Vagina (tissue), 2 donors: Measurements from ENCODE around the gene STT3B. TPM values are rescaled to one million over a fixed set of nuclear protein-coding genes. Genes with fewer than 3 reads are reported as not detected.

Source experiments
- DNase-seq, 2 donors: peaks; one replicate each; pipeline ENCODE4 v3.0.0-alpha.2; 2017; ENCODE audit errors: extremely low spot score in 2 of 2
- H3K27ac ChIP-seq: fragments of 200-600 bp; sonication (generic); one replicate; pipeline ENCODE4 v1.5.1; 2019
- H3K27me3 ChIP-seq: fragments of 200-600 bp; sonication (generic); one replicate; pipeline ENCODE4 v1.5.1; 2019
- H3K36me3 ChIP-seq, 2 donors: fragments of 200-600 bp; sonication (generic); one replicate each; pipeline ENCODE4 v1.5.1; 2017 to 2019
- H3K4me1 ChIP-seq: fragments of 200-600 bp; sonication (generic); one replicate; pipeline ENCODE4 v1.5.1; 2019
- H3K4me3 ChIP-seq, 2 donors: fragments of 200-600 bp; sonication (generic); 1 replicate in 1 of 2; 2 replicates in 1 of 2; pipeline ENCODE4 v1.5.1; 2016 to 2019
- H3K9me3 ChIP-seq: fragments of 200-600 bp; sonication (generic); one replicate; pipeline ENCODE4 v1.5.1; 2019
- CTCF ChIP-seq, 3 experiments: fragments of 450-650 bp in 2 of 3; fragments of 200-600 bp in 1 of 3; sonication (generic) in 1 of 3; IDR thresholded peaks; one replicate each; pipeline ENCODE4 v1.5.1; 2017 to 2019; ENCODE audit warnings: antibody characterized with exemption in 3 of 3, mild to moderate bottlenecking in 2 of 3, moderate library complexity in 2 of 3
- POLR2A ChIP-seq, 2 donors: fragments of 450-650 bp; IDR thresholded peaks; one replicate each; pipeline ENCODE4 v1.6.1; 2017; ENCODE audit warnings: antibody characterized with exemption in 2 of 2, mild to moderate bottlenecking in 2 of 2, moderate library complexity in 2 of 2
- POLR2AphosphoS5 ChIP-seq, 2 donors: sonication (generic); formaldehyde crosslinking; IDR thresholded peaks; one replicate each; pipeline ENCODE4 v1.9.0; 2017; ENCODE audit warnings: antibody characterized with exemption in 2 of 2, mild to moderate bottlenecking in 2 of 2, low read depth in 1 of 2; ENCODE audit not compliant: insufficient read depth in 1 of 2
- intact Hi-C: fragments of 100-400 bp; cut with DNase I; formaldehyde crosslinking; loops from one replicate; pipeline ENCODE4 v1.15.1; 2023
- total RNA-seq: library from RNA; depleted of rRNA; stranded (reverse); fragments of >200 nt; gene quantifications from one replicate; pipeline ENCODE4 v1.2.3, GENCODE V29; 2016

STT3B gene
- total RNA-seq, 1 donor from 2014 or later, result 65.3 TPM

DNA sequence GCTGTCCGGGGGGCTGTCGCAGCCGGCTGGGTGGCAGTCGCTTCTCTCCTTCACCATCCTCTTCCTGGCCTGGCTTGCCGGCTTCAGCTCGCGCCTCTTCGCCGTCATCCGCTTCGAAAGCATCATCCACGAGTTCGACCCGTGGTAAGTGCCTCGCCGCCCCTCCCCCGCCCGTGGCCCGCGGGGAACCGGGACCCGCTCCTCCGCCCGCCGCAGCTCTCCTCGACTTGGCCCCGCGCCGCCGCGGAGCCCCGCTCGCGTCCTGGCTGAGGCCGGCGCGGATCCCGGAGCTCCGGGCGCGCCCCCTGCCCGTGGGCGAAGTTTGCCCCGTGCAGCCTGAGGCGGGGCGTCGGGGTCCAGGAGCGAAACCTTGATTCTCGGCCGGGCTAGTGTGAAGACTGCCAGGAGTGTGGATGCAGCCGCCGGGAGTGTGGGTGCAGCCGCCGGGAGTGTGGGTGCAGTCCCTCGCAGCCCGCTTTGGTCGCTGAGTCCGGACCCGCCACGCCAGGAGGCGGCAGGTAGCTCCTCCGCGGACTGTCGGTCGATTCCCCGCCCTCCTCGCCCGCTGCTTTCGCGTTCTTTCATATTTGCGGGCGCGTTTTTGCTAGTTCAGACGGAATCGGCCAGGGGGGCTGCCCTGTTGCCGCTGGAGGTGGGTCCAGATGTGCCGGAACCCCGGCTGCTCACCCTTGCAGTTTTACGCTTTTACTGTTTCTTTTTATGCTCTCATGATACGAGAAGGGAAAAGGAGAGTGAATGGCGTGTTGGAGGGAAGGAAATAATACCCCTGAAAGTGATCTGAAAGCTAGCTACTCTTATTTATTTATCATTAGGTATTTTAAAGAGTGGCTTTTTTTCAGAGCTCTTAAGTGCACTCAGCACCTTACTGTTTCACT lies 692 bp downstream of the STT3B start:
- peaks cover 50% of the 10 kb centered on the region for H3K4me1 ChIP-seq
- no peak for DNase-seq
- intact Hi-C loops, result no loop called here
- H3K27ac ChIP-seq, result peak overlapping the region; percentile 98
- no peaks in the 10 kb centered on the region for H3K9me3 ChIP-seq
- TF ChIP-seq POLR2AphosphoS5 (IDR thresholded peaks at IDR 0.05; ENCODE audit: insufficient read depth in 1 of 2, low read depth in 1 of 2), result peak in 1 of 2 donors; percentile 28
- TF ChIP-seq CTCF (IDR thresholded peaks at IDR 0.05), result no peak
- peak overlapping the region; percentile 77 to 92 for H3K4me3 ChIP-seq
- no peaks in the 10 kb centered on the region for H3K36me3 ChIP-seq
- H3K27me3 ChIP-seq, result no peaks in the 10 kb centered on the region

DNA sequence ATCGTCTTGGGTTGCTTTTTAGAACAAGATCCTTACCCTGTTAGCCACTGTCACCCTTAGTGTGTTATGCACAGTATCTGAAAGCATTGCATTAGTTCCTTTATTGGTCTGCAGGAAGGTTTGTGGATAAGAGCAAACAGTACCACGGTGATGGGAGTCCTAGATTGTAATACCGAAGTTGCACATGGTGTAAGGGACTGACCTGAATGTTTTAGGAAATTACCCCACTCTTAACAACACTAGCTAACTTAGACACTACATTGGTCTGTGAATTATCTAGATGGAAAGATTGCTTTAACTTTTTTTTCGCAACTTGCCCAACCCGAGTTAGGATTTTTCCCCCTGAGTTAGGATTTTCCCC lies 1.3 kb downstream of the STT3B start:
- no peaks in the 10 kb centered on the region for H3K36me3 ChIP-seq
- peak overlapping the region; percentile 98 for H3K27ac ChIP-seq
- no peaks in the 10 kb centered on the region for H3K27me3 ChIP-seq
- DNase-seq, result no peak
- H3K9me3 ChIP-seq, result no peaks in the 10 kb centered on the region
- H3K4me1 ChIP-seq, result peaks cover 55% of the 10 kb centered on the region
- TF ChIP-seq CTCF (IDR thresholded peaks at IDR 0.05), result no peak
- TF ChIP-seq POLR2A (IDR thresholded peaks at IDR 0.05), result no peak
- TF ChIP-seq POLR2AphosphoS5 (IDR thresholded peaks at IDR 0.05; ENCODE audit: insufficient read depth in 1 of 2, low read depth in 1 of 2), result no peak
- intact Hi-C loops, result no loop called here
- peak overlapping the region; percentile 77 to 92 for H3K4me3 ChIP-seq

GRCh38 chr3:31536497-31536896 lies 3.8 kb downstream of the STT3B start:
- no peak for DNase-seq
- Histone ChIP-seq H3K4me3 (peak overlapping the region in 1 of 2 donors; percentile 7), H3K27ac (no peak overlapping the region), H3K9me3 (no peaks in the 10 kb centered on the region), H3K4me1 (peaks cover 60% of the 10 kb centered on the region), H3K36me3 (no peaks in the 10 kb centered on the region), H3K27me3 (no peaks in the 10 kb centered on the region)
- no peak for TF ChIP-seq CTCF (IDR thresholded peaks at IDR 0.05)
- TF ChIP-seq POLR2AphosphoS5 (IDR thresholded peaks at IDR 0.05; ENCODE audit: insufficient read depth in 1 of 2, low read depth in 1 of 2), result no peak
- no peak for TF ChIP-seq POLR2A (IDR thresholded peaks at IDR 0.05)
- intact Hi-C loops, result no loop called here

DNA sequence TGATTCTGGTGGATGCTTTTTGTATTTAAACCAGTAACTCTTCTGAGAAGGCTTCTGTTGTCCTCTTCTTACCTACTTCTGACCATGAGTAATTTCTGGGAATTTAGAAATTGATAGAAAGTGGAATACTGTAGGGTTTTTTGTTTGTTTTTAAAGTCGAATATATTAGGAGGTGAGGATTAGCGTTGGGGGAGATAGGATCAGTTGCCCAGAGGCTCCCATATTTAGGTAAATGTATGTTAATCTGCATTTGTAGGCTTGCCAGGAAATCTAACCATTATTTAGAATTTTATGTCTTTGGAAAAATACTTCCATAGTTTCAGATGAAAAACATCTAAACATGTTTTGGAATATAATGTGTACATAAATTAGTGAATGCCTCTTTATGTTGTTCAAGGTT lies 6.1 kb downstream of the STT3B start:
- no peak overlapping the region for H3K4me3 ChIP-seq
- H3K4me1 ChIP-seq, result peaks cover 65% of the 10 kb centered on the region
- H3K27ac ChIP-seq, result no peak overlapping the region
- H3K36me3 ChIP-seq, result no peaks in the 10 kb centered on the region
- TF ChIP-seq POLR2A (IDR thresholded peaks at IDR 0.05) (no peak), CTCF (IDR thresholded peaks at IDR 0.05) (no peak), POLR2AphosphoS5 (IDR thresholded peaks at IDR 0.05; ENCODE audit: insufficient read depth in 1 of 2, low read depth in 1 of 2) (no peak)
- intact Hi-C loops, result no loop called here
- DNase-seq, result no peak
- H3K9me3 ChIP-seq, result no peaks in the 10 kb centered on the region
- H3K27me3 ChIP-seq, result no peaks in the 10 kb centered on the region

- intact Hi-C loops, result no loop called here
- no peak for DNase-seq
- no peaks in the 10 kb centered on the region for H3K9me3 ChIP-seq
- H3K36me3 ChIP-seq, result no peaks in the 10 kb centered on the region
- peaks cover 66% of the 10 kb centered on the region for H3K4me1 ChIP-seq
- TF ChIP-seq POLR2AphosphoS5 (IDR thresholded peaks at IDR 0.05; ENCODE audit: insufficient read depth in 1 of 2, low read depth in 1 of 2), result no peak
- TF ChIP-seq POLR2A (IDR thresholded peaks at IDR 0.05), result no peak
- TF ChIP-seq CTCF (IDR thresholded peaks at IDR 0.05), result no peak
- H3K4me3 ChIP-seq, result no peak overlapping the region
- no peak overlapping the region for H3K27ac ChIP-seq
- H3K27me3 ChIP-seq, result no peaks in the 10 kb centered on the region
Measured at GRCh38 chr3:31539275-31539674, 6.5 kb downstream of the STT3B start.
